ENCODE measurements around the gene HAO1. TPM values are rescaled to one million over a fixed set of nuclear protein-coding genes. Genes with fewer than 3 reads are reported as not detected.

The HAO1 gene
- total RNA-seq, 2 experiments from 2014 or later = not detected

DNA sequence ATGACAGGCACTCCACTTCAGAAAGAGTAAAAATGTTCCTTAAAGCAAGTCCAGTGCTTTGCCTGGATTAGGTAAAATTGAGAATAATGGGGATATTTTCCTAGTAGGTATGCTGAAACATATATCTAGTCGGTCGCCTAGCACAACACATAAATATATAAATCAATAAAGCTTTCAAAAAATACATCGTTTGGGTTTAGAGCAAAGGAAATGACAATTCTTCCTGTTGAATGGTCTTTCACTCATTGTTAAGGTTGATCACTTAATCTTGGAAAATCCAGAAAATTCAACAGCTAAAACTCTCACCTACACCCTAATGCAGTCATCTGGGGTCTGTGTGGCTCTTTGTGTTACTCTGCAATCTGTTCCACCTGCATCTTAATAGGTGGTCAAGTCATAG lies 13.9 kb downstream of the HAO1 start:
- TF ChIP-seq, protein P1, sequence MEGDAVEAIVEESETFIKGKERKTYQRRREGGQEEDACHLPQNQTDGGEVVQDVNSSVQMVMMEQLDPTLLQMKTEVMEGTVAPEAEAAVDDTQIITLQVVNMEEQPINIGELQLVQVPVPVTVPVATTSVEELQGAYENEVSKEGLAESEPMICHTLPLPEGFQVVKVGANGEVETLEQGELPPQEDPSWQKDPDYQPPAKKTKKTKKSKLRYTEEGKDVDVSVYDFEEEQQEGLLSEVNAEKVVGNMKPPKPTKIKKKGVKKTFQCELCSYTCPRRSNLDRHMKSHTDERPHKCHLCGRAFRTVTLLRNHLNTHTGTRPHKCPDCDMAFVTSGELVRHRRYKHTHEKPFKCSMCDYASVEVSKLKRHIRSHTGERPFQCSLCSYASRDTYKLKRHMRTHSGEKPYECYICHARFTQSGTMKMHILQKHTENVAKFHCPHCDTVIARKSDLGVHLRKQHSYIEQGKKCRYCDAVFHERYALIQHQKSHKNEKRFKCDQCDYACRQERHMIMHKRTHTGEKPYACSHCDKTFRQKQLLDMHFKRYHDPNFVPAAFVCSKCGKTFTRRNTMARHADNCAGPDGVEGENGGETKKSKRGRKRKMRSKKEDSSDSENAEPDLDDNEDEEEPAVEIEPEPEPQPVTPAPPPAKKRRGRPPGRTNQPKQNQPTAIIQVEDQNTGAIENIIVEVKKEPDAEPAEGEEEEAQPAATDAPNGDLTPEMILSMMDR (conservative IDR thresholded peaks at IDR 0.05; ENCODE audit: low read length) = no peak
- no peak for TF ChIP-seq EZH2phosphoT487 (IDR thresholded peaks at IDR 0.05; ENCODE audit: borderline replicate concordance, low read depth, low read length)
- H3K27ac ChIP-seq (ENCODE audit: low read depth, low read length, poor library complexity, severe bottlenecking) = no peak overlapping the region
- no peaks in the 10 kb centered on the region for H3K36me3 ChIP-seq (ENCODE audit: insufficient read depth, low read length)
- H3K9me3 ChIP-seq (ENCODE audit: low read length) = no peaks in the 10 kb centered on the region
- no peak overlapping the region for H3K4me3 ChIP-seq (ENCODE audit: low read depth, low read length, poor library complexity, severe bottlenecking)
- DNase-seq (ENCODE audit: low spot score) = no peak
- no TSS peak for BruUV-seq (replicated peaks)
- CTCF ChIA-PET (ENCODE audit: unreplicated experiment) = no interaction called here
- H3K4me1 ChIP-seq (ENCODE audit: insufficient read depth, low read length, poor library complexity, severe bottlenecking) = peaks cover 4% of the 10 kb centered on the region
- intact Hi-C loops (cut with micrococcal nuclease; ENCODE audit: unreplicated experiment) = no loop called here
- no peaks in the 10 kb centered on the region for H3K9me2 ChIP-seq (ENCODE audit: insufficient read depth, low read length)
- H2AFZ ChIP-seq (ENCODE audit: low read length) = no peak overlapping the region
- POLR2A ChIA-PET = interaction anchor here (0.7 kb wide), 1 partner anchor 391 kb away, joined by 3 read pairs; no protein-coding TSS in a partner anchor
- H4K20me1 ChIP-seq (ENCODE audit: insufficient read depth, low read length) = no peaks in the 10 kb centered on the region
- H3K4me2 ChIP-seq (ENCODE audit: low read length) = no peak overlapping the region
- no peaks in the 10 kb centered on the region for H3K79me2 ChIP-seq (ENCODE audit: insufficient read depth, low read depth, low read length)

- H3K4me2 ChIP-seq (ENCODE audit: low read length) = no peak overlapping the region
- CTCF ChIA-PET (ENCODE audit: unreplicated experiment) = no interaction called here
Observed at GRCh38 chr20:7924692-7925091, 15.6 kb downstream of the HAO1 start.

GRCh38 chr20:7916648-7917047 lies 23.6 kb downstream of the HAO1 start:
- Histone ChIP-seq H3K79me2 (ENCODE audit: insufficient read depth, low read depth, low read length) (no peaks in the 10 kb centered on the region), H3K9me2 (ENCODE audit: insufficient read depth, low read length) (no peaks in the 10 kb centered on the region), H3K4me2 (ENCODE audit: low read length) (no peak overlapping the region), H3K36me3 (ENCODE audit: insufficient read depth, low read length) (no peaks in the 10 kb centered on the region), H3K4me3 (ENCODE audit: low read depth, low read length, poor library complexity, severe bottlenecking) (no peak overlapping the region), H4K20me1 (ENCODE audit: insufficient read depth, low read length) (no peaks in the 10 kb centered on the region), H3K4me1 (ENCODE audit: insufficient read depth, low read length, poor library complexity, severe bottlenecking) (no peaks in the 10 kb centered on the region), H3K27ac (ENCODE audit: low read depth, low read length, poor library complexity, severe bottlenecking) (no peak overlapping the region), H3K9me3 (ENCODE audit: low read length) (no peaks in the 10 kb centered on the region), H2AFZ (ENCODE audit: low read length) (no peak overlapping the region)
- intact Hi-C loops (cut with micrococcal nuclease; ENCODE audit: unreplicated experiment) = no loop called here
- no peak for DNase-seq (ENCODE audit: low spot score)
- ChIA-PET POLR2A (interaction anchor here (0.6 kb wide), 1 partner anchor 529 kb away, joined by 4 read pairs; no protein-coding TSS in a partner anchor), CTCF (ENCODE audit: unreplicated experiment) (no interaction called here)
- no TSS peak for BruUV-seq (replicated peaks)
- TF ChIP-seq EZH2phosphoT487 (IDR thresholded peaks at IDR 0.05; ENCODE audit: borderline replicate concordance, low read depth, low read length) = no peak
- TF ChIP-seq, protein P1 (conservative IDR thresholded peaks at IDR 0.05; ENCODE audit: low read length) = no peak

More at GRCh38 chr20:7924692-7925091, 15.6 kb downstream of the HAO1 start:
- no peak overlapping the region for H3K4me3 ChIP-seq (ENCODE audit: low read depth, low read length, poor library complexity, severe bottlenecking)
- no TSS peak for BruUV-seq (replicated peaks)
- H3K9me3 ChIP-seq (ENCODE audit: low read length) = no peaks in the 10 kb centered on the region
- no peaks in the 10 kb centered on the region for H3K79me2 ChIP-seq (ENCODE audit: insufficient read depth, low read depth, low read length)
- H4K20me1 ChIP-seq (ENCODE audit: insufficient read depth, low read length) = no peaks in the 10 kb centered on the region
- H3K36me3 ChIP-seq (ENCODE audit: insufficient read depth, low read length) = no peaks in the 10 kb centered on the region
- no peaks in the 10 kb centered on the region for H3K4me1 ChIP-seq (ENCODE audit: insufficient read depth, low read length, poor library complexity, severe bottlenecking)
- H3K27ac ChIP-seq (ENCODE audit: low read depth, low read length, poor library complexity, severe bottlenecking) = no peak overlapping the region
- intact Hi-C loops (cut with micrococcal nuclease; ENCODE audit: unreplicated experiment) = no loop called here
- no peaks in the 10 kb centered on the region for H3K9me2 ChIP-seq (ENCODE audit: insufficient read depth, low read length)
- no peak for DNase-seq (ENCODE audit: low spot score)
- POLR2A ChIA-PET = interaction anchor here (0.7 kb wide), 1 partner anchor 175 kb away, joined by 3 read pairs; no protein-coding TSS in a partner anchor
- no peak for TF ChIP-seq EZH2phosphoT487 (IDR thresholded peaks at IDR 0.05; ENCODE audit: borderline replicate concordance, low read depth, low read length)
- TF ChIP-seq, protein P1 (conservative IDR thresholded peaks at IDR 0.05; ENCODE audit: low read length) = no peak
- H2AFZ ChIP-seq (ENCODE audit: low read length) = no peak overlapping the region

All from OCI-LY7 (cell line).